Liver (tissue), 3 donors: ENCODE measurements around the gene SNX20.

Source experiments
- EGR1 ChIP-seq, 2 donors: IDR thresholded peaks; 2 replicates each; pipeline ENCODE4 v1.6.1; 2016 to 2018; ENCODE audit warnings: antibody characterized with exemption in 2 of 2, low read depth in 2 of 2
- FOXA1 ChIP-seq: IDR thresholded peaks from 2 replicates; pipeline ENCODE4 v1.6.1; 2016; ENCODE audit warnings: antibody characterized with exemption
- GABPA ChIP-seq, 2 donors: IDR thresholded peaks in 1 of 2; conservative IDR thresholded peaks in 1 of 2; 2 replicates each; pipeline ENCODE4 v1.6.1; 2016; ENCODE audit warnings: antibody characterized with exemption in 2 of 2, mild to moderate bottlenecking in 1 of 2, moderate library complexity in 1 of 2
- RAD21 ChIP-seq, 2 donors: IDR thresholded peaks; 2 replicates each; pipeline ENCODE4 v1.6.1; 2016; ENCODE audit warnings: antibody characterized with exemption in 2 of 2, mild to moderate bottlenecking in 2 of 2
- RXRA ChIP-seq, 2 donors: IDR thresholded peaks; 2 replicates each; pipeline ENCODE4 v1.6.1; 2017 to 2018; ENCODE audit warnings: antibody characterized with exemption in 2 of 2, mild to moderate bottlenecking in 1 of 2
- TAF1 ChIP-seq: conservative IDR thresholded peaks from 2 replicates; pipeline ENCODE4 v1.6.1; 2016; ENCODE audit warnings: antibody characterized with exemption, mild to moderate bottlenecking
- YY1 ChIP-seq: IDR thresholded peaks from 2 replicates; pipeline ENCODE4 v1.6.1; 2016; ENCODE audit warnings: antibody characterized with exemption, mild to moderate bottlenecking
- TF ChIP-seq, protein P1 (sequence below): fragments of 150-350 bp; IDR thresholded peaks from 2 replicates; pipeline ENCODE4 v1.5.1; 2017; ENCODE audit warnings: improper control_type of control experiment, low read depth, low read length; ENCODE audit not compliant: missing input control
- donor health status: healthy.
- donor health status: healthy.

DNA sequence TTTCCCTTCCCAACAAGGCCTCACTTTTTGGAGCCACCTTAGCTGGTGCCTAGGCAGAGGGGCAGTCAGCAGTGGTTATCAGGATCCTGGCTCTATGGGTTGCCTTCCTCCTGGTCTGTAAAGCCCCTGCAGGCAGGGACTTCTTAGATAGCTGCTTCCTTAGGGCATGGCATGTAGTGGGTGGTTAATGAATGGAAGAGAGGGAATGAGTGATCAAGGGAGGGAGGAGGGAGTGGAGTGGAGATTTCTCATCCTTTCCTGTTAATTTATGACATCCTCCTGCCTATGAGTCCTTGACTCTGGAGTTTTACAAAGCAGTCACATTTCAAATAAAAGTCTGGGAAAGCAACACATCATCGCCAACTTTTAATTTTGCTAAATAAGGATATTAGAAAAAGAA lies 40.7 kb downstream of the SNX20 start:
- TF ChIP-seq, protein P1, sequence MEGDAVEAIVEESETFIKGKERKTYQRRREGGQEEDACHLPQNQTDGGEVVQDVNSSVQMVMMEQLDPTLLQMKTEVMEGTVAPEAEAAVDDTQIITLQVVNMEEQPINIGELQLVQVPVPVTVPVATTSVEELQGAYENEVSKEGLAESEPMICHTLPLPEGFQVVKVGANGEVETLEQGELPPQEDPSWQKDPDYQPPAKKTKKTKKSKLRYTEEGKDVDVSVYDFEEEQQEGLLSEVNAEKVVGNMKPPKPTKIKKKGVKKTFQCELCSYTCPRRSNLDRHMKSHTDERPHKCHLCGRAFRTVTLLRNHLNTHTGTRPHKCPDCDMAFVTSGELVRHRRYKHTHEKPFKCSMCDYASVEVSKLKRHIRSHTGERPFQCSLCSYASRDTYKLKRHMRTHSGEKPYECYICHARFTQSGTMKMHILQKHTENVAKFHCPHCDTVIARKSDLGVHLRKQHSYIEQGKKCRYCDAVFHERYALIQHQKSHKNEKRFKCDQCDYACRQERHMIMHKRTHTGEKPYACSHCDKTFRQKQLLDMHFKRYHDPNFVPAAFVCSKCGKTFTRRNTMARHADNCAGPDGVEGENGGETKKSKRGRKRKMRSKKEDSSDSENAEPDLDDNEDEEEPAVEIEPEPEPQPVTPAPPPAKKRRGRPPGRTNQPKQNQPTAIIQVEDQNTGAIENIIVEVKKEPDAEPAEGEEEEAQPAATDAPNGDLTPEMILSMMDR, result no peak
- TF ChIP-seq TAF1 (no peak), RXRA (IDR thresholded peaks at IDR 0.05) (no peak), RAD21 (IDR thresholded peaks at IDR 0.05) (no peak), EGR1 (IDR thresholded peaks at IDR 0.05; ENCODE audit: low read depth in 2 of 2) (no peak), FOXA1 (no peak), YY1 (no peak), GABPA (IDR thresholded peaks at IDR 0.05 in 1 of 2, conservative IDR thresholded peaks at IDR 0.05 in 1 of 2) (no peak)
